ENCODE measurements around the gene UCN2.

The UCN2 gene

DNA sequence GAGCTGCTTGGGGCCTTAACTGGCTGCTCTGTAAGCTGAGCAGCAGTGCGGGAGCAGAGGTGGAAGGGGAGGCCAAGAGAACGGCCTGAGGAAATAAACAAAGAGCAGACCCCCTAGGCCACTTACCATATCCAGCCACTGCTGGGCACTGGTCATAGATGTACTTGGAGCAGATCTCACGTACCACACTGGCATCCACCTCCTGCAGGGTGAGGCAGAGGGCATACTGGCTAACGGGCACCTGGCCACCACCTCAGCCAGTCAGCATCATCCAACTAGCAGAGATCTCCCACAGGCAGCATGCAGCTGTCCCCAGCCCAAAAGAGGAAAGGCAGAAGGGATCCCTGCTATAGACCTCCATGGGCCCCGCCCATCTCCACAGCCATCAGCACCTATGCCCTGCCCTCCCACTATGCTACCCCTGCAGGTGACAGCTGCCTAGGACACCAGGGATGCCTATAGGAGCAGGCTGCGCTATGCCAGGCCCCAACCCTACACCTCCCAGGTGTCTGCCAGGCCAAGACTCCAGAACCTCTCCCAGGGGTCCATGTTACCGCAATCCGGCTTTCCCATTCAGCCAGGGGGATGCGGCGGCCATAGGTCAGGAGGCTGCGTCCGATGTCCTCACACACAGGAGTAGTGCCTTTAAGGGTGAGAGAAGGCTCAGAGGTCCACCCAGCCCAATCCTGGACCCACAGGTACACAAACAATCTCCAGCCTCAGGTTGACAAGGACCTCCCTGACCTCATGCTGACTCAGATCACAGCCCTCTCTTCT lies 36.1 kb upstream of the UCN2 start:
- TF ChIP-seq, protein P1, sequence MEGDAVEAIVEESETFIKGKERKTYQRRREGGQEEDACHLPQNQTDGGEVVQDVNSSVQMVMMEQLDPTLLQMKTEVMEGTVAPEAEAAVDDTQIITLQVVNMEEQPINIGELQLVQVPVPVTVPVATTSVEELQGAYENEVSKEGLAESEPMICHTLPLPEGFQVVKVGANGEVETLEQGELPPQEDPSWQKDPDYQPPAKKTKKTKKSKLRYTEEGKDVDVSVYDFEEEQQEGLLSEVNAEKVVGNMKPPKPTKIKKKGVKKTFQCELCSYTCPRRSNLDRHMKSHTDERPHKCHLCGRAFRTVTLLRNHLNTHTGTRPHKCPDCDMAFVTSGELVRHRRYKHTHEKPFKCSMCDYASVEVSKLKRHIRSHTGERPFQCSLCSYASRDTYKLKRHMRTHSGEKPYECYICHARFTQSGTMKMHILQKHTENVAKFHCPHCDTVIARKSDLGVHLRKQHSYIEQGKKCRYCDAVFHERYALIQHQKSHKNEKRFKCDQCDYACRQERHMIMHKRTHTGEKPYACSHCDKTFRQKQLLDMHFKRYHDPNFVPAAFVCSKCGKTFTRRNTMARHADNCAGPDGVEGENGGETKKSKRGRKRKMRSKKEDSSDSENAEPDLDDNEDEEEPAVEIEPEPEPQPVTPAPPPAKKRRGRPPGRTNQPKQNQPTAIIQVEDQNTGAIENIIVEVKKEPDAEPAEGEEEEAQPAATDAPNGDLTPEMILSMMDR (conservative IDR thresholded peaks at IDR 0.05), result no peak
- TF ChIP-seq ZFX (IDR thresholded peaks at IDR 0.05), result no peak
- H3K27ac ChIP-seq, result no peak overlapping the region

- H3K27ac ChIP-seq, result no peak overlapping the region
- TF ChIP-seq, protein P1 (conservative IDR thresholded peaks at IDR 0.05), result no peak
- TF ChIP-seq ZFX (IDR thresholded peaks at IDR 0.05), result no peak
Measured at GRCh38 chr3:48599077-48599501, 35.5 kb upstream of the UCN2 start.

- H3K27ac ChIP-seq, result no peak overlapping the region
- no peak for TF ChIP-seq ZFX (IDR thresholded peaks at IDR 0.05)
Measured at GRCh38 chr3:48598323-48599076, 34.9 kb upstream of the UCN2 start.

DNA sequence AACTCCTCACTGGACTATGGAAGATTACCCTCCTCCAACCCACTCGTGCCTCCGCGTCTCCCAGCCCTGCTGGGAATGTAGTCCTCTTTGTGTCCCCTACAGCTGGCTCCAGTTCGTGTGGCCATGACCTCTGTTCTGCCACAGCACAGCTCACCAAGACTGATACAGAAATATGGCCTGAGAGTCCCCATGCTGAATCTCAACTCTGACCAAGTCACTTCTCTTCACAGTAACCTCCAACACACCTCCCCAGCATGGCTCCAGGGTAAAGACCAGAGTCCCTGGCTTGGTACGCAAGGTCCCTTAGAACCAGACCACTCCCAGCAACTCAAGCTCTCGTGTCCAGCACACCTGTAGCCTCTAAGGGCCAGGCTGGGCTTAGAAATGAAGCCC lies 33.8 kb upstream of the UCN2 start:
- TF ChIP-seq ZFX (IDR thresholded peaks at IDR 0.05), result no peak
- TF ChIP-seq, protein P1 (conservative IDR thresholded peaks at IDR 0.05), result no peak
- no peak overlapping the region for H3K27ac ChIP-seq

DNA sequence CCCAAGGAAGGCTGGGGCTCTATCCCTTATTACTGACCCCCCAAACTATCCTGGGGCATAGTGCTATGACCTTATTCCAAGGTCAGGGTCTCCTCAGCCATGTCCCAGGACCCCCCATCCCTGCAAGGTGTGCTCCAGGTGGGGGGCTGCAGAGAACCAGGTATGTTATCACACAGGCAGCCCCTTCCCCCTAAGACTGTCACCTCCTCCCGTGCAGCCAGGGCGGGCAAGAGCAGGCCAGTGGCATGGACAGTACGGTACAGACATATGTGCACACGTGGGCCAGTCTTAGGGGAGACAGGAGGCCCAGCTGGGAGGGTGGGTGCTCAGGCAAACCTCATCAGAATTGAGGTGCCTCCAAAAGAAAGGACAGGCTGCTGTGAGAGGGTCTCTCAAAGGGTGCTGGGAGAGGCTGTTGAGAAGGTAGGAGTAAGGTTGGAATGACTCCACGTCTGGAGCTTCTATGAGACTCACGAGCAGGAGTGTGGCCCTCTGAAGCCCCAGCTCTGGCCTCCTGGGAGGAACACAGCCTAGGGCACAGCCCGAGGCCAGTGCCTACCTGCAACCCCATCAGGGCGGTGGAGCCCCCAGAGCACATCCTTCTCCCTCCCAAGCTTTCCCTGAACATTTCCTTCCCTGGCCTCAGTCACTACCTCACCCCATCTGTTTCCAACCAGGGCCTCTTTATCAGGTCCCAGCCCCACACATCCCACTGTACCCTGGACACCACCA lies 33.3 kb upstream of the UCN2 start:
- no peak overlapping the region for H3K27ac ChIP-seq
- TF ChIP-seq, protein P1 (conservative IDR thresholded peaks at IDR 0.05), result no peak
- TF ChIP-seq ZFX (IDR thresholded peaks at IDR 0.05), result no peak

DNA sequence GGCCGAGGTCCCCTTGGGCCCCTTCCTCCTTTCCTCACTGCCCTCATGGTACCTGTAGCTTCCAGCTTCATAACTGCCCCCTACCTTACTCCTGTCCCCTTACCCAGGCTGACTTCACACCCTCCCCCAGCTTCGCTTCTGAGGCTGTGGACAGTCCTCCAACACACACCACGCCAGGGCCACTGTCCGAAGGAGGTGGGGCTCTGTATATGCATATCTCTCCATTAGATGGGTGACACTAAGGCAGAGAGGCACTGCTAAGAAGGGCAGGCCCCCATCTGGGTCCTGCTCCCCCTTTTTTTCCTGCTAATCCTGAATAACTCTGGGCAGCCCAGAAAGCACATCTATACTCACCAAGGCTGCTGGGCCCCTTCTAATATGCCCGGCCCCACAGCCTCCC lies 32.6 kb upstream of the UCN2 start:
- no peak overlapping the region for H3K27ac ChIP-seq

GRCh38 chr3:48595526-48596121 lies 32.0 kb upstream of the UCN2 start:
- H3K27ac ChIP-seq, result no peak overlapping the region
- TF ChIP-seq ZFX (IDR thresholded peaks at IDR 0.05), result no peak
- TF ChIP-seq, protein P1 (conservative IDR thresholded peaks at IDR 0.05), result no peak

More for the DNA sequence above, 32.6 kb upstream of the UCN2 start:
- TF ChIP-seq, protein P1 (conservative IDR thresholded peaks at IDR 0.05), result no peak
- TF ChIP-seq ZFX (IDR thresholded peaks at IDR 0.05), result no peak
